HG03139 (cell line): ENCODE data around the gene RPL11.
"Not testable (repeated sequence)": the region's sequence is repeated elsewhere in the genome, so short reads cannot be mapped to it uniquely, and the experiment has no call there.

Source experiments
- ATAC-seq: cut with Tn5 transposase; IDR thresholded peaks from one replicate; pipeline ENCODE4 v1.9.1; 2021; ENCODE audit not compliant: unreplicated experiment

RPL11 gene

GRCh38 chr1:23691499-23692307, at the start of gene RPL11:
Gene RPL11, plus strand, starts transcription at chr1:23691806. Its CDS starts 18 bp downstream, at chr1:23691824.
- peak; percentile 85 for ATAC-seq

GRCh38 chr1:23643736-23644554, 47.7 kb upstream of the RPL11 start:
- ATAC-seq: no peak

GRCh38 chr1:23644555-23644866, 47.1 kb upstream of the RPL11 start:
- no peak for ATAC-seq

- ATAC-seq: no peak
These were observed 46.3 kb upstream of the RPL11 start for GRCh38 chr1:23645338-23645737.

GRCh38 chr1:23646091-23646490, 45.5 kb upstream of the RPL11 start:
- ATAC-seq: no peak

GRCh38 chr1:23646541-23646940, 45.1 kb upstream of the RPL11 start:
- no peak for ATAC-seq

- ATAC-seq: no peak
These were observed 43.0 kb upstream of the RPL11 start for GRCh38 chr1:23648576-23648975.

GRCh38 chr1:23649157-23649556, 42.4 kb upstream of the RPL11 start:
- not testable (repeated sequence) for ATAC-seq

- ATAC-seq: no peak
These were observed 41.1 kb upstream of the RPL11 start for GRCh38 chr1:23650344-23650990.

- ATAC-seq: no peak
These were observed 40.4 kb upstream of the RPL11 start for GRCh38 chr1:23651069-23651808.

GRCh38 chr1:23657659-23658275, 33.8 kb upstream of the RPL11 start:
- no peak for ATAC-seq

GRCh38 chr1:23660671-23661070, 30.9 kb upstream of the RPL11 start:
- no peak for ATAC-seq

GRCh38 chr1:23661887-23662286, 29.7 kb upstream of the RPL11 start:
- ATAC-seq: no peak

GRCh38 chr1:23664837-23665795, 26.5 kb upstream of the RPL11 start:
- ATAC-seq: no peak

GRCh38 chr1:23667411-23667810, 24.2 kb upstream of the RPL11 start:
- no peak for ATAC-seq

GRCh38 chr1:23670709-23671108, 20.9 kb upstream of the RPL11 start:
- no peak for ATAC-seq

- no peak for ATAC-seq
These were observed 18.4 kb upstream of the RPL11 start for GRCh38 chr1:23673086-23673813.

GRCh38 chr1:23679815-23680214, 11.8 kb upstream of the RPL11 start:
- ATAC-seq: no peak

GRCh38 chr1:23682946-23683345, 8.7 kb upstream of the RPL11 start:
- no peak for ATAC-seq
